Measurements from ENCODE around the gene OVAAL.

DNA sequence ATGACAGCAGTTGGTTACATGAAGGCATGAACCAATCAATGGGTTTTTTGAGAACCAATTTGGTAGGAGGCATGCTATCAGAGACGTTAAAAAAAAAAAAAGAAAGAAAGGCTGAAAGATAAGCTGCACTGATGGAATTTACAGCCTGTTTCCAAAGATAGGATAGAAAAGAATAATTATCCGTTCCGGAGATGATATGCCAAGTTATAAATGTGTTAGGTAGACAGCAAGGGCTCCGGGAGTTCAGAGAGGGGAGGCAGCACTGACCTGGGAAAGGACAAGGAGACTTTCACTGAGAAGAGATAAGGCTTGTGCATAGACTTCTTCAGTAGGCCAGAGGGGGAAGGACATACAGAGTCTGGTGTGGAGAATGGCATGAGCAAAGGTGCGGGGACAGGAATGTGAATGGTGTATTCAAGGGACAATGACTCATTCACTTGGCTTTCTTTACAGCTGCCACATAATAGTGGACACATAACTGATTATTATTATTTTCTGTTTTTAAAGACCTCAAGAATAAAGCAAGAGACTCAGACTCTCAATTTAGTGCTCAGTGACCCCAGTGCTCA lies 31.6 kb upstream of the OVAAL start:
- no peak for TF ChIP-seq EZH2 (IDR thresholded peaks at IDR 0.05; ENCODE audit: borderline replicate concordance, low read length)
- TF ChIP-seq, protein P1, sequence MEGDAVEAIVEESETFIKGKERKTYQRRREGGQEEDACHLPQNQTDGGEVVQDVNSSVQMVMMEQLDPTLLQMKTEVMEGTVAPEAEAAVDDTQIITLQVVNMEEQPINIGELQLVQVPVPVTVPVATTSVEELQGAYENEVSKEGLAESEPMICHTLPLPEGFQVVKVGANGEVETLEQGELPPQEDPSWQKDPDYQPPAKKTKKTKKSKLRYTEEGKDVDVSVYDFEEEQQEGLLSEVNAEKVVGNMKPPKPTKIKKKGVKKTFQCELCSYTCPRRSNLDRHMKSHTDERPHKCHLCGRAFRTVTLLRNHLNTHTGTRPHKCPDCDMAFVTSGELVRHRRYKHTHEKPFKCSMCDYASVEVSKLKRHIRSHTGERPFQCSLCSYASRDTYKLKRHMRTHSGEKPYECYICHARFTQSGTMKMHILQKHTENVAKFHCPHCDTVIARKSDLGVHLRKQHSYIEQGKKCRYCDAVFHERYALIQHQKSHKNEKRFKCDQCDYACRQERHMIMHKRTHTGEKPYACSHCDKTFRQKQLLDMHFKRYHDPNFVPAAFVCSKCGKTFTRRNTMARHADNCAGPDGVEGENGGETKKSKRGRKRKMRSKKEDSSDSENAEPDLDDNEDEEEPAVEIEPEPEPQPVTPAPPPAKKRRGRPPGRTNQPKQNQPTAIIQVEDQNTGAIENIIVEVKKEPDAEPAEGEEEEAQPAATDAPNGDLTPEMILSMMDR (conservative IDR thresholded peaks at IDR 0.05 in 1 of 2, IDR thresholded peaks at IDR 0.05 in 1 of 2; ENCODE audit: extremely low read depth in 1 of 2, insufficient read depth in 1 of 2, low read depth in 1 of 2, low read length in 2 of 2) = no peak

Measured in mammary epithelial cell (primary cell).